ENCODE measurements around the gene SORL1. TPM values are rescaled to one million over a fixed set of nuclear protein-coding genes. Genes with fewer than 3 reads are reported as not detected.

SORL1 gene
- total and polyA plus RNA-seq, 2 of the 8 experiments (the other 6 are each of a cell fraction or from before 2014, with no cell fraction given) = 38.1 to 65.5 TPM

DNA sequence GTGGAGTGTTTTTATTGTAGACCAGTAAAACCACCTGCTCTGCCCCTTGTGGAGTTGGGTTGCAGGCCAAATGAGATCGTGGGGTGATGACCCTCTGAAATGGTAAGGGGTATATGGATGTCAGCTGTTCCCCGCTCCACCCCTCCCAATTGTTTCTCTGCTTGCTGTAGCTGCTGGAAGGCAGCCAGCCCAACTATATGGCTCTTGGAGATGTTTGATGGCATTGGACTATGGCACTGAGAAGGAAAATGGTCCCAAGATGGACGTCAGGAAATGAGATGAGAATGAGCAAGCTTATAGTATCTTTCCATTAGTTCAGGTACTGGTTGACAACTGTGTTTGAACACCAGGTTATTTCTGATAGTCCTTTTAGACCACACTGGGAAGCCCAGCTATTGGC lies 95.5 kb downstream of the SORL1 start:
- DNase-seq (ENCODE audit: low read depth in 1 of 2, low spot score in 2 of 2) = no peak
- 97% methylated on average over 3 of the region's 3 CpGs; no CpG with 5 or more reads in 1 of the 2 experiments for WGBS, 2 experiments (ENCODE audit: extremely low coverage in 1 of 2, insufficient coverage in 1 of 2, insufficient read length in 1 of 2, insufficient replicate concordance in 2 of 2, low coverage in 1 of 2, low lambda C conversion rate in 2 of 2, missing lambda C conversion rate in 1 of 2)
- Histone ChIP-seq H3K4me3 (ENCODE audit: extremely low read depth in 1 of 4, insufficient read depth in 2 of 4, low read depth in 3 of 4, low read length in 4 of 4) (no peak overlapping the region), H2BK12ac (ENCODE audit: low read depth, low read length) (no peak overlapping the region), H3K79me2 (ENCODE audit: control insufficient read depth in 1 of 2, insufficient read depth in 2 of 2, low read length in 2 of 2) (no peaks in the 10 kb centered on the region), H3K36me3 (ENCODE audit: control insufficient read depth in 2 of 4, insufficient read depth in 4 of 4, low read length in 3 of 4) (peaks cover 14 to 44% (median 28%) of the 10 kb centered on the region in 4 experiments), H3K4me1 (replicated peaks in 1 of 4; ENCODE audit: control insufficient read depth in 3 of 4, insufficient read depth in 4 of 4, low read length in 3 of 4) (no peaks in the 10 kb centered on the region), H3K4ac (replicated peaks; ENCODE audit: insufficient read length, low read depth, low read length) (no peak overlapping the region), H3K4me2 (ENCODE audit: insufficient read depth in 1 of 2, low read depth in 2 of 2, low read length in 2 of 2) (no peak overlapping the region), H3K14ac (ENCODE audit: insufficient read length) (no peak overlapping the region), H2BK120ac (replicated peaks; ENCODE audit: low read depth, low read length) (no peak overlapping the region), H4K8ac (ENCODE audit: extremely low read depth, insufficient read depth, low read length) (no peak overlapping the region), H3K27ac (ENCODE audit: low read depth, low read length) (no peak overlapping the region), H3K9ac (replicated peaks in 1 of 4; ENCODE audit: extremely low read depth in 1 of 4, low read depth in 3 of 4, low read length in 3 of 4) (no peak overlapping the region), H3K56ac (replicated peaks; ENCODE audit: insufficient read length, low read depth, low read length) (no peak overlapping the region), H4K91ac (replicated peaks; ENCODE audit: insufficient read length, low read length) (no peak overlapping the region), H3K79me1 (ENCODE audit: low read depth, low read length) (no peaks in the 10 kb centered on the region), H2BK20ac (ENCODE audit: low read length) (no peak overlapping the region), H4K5ac (ENCODE audit: insufficient read length, low read depth, low read length) (no peak overlapping the region), H3K18ac (ENCODE audit: extremely low read depth, low read length) (no peak overlapping the region), H2AFZ (ENCODE audit: low read length) (no peak overlapping the region), H3K9me3 (ENCODE audit: insufficient read depth in 2 of 2, low read depth in 1 of 2, low read length in 1 of 2) (no peaks in the 10 kb centered on the region), H4K20me1 (replicated peaks in 1 of 2; ENCODE audit: control insufficient read depth in 1 of 2, insufficient read depth in 2 of 2, low read length in 2 of 2) (no peaks in the 10 kb centered on the region), H2AK5ac (ENCODE audit: low read depth, low read length) (no peak overlapping the region), H2BK5ac (ENCODE audit: low read depth, low read length) (no peak overlapping the region), H3K23me2 (ENCODE audit: low read depth, low read length) (no peaks in the 10 kb centered on the region), H3K27me3 (replicated peaks in 1 of 4; ENCODE audit: control insufficient read depth in 3 of 4, extremely low read depth in 1 of 4, insufficient read depth in 3 of 4, low read length in 3 of 4) (no peaks in the 10 kb centered on the region), H2BK15ac (ENCODE audit: low read length) (no peak overlapping the region), H3K23ac (ENCODE audit: insufficient read length) (no peak overlapping the region)
- FAIRE-seq = no peak
- ChIA-PET POLR2A (ENCODE audit: partially characterized antibody) (no interaction called here), CTCF (ENCODE audit: partially characterized antibody) (interaction anchor here (1.4 kb wide), 1 partner anchor 26 kb away, joined by 4 read pairs; no protein-coding TSS in a partner anchor)
- TF ChIP-seq, protein P1, sequence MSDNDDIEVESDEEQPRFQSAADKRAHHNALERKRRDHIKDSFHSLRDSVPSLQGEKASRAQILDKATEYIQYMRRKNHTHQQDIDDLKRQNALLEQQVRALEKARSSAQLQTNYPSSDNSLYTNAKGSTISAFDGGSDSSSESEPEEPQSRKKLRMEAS (IDR thresholded peaks at IDR 0.05) = no peak
- no peak for TF ChIP-seq BACH1 (IDR thresholded peaks at IDR 0.05; ENCODE audit: low read length)
- TF ChIP-seq CTCF (IDR thresholded peaks at IDR 0.05; ENCODE audit: control extremely low read depth in 1 of 3, insufficient read depth in 1 of 3, low read depth in 1 of 3, low read length in 3 of 3) = no peak
- no peak for TF ChIP-seq ATF3 (IDR thresholded peaks at IDR 0.05; ENCODE audit: insufficient read depth, low read depth, low read length)
- TF ChIP-seq EGR1 (IDR thresholded peaks at IDR 0.05; ENCODE audit: borderline replicate concordance, low read depth, low read length) = no peak
- TF ChIP-seq YY1 (IDR thresholded peaks at IDR 0.05; ENCODE audit: low read depth, low read length) = no peak
- no peak for TF ChIP-seq GABPA (IDR thresholded peaks at IDR 0.05; ENCODE audit: borderline replicate concordance, insufficient read depth, low read length)

All from H1 (cell line).